Activated CD4-positive, alpha-beta T cell treated with anti-CD3 and anti-CD28 coated beads, Interleukin-2, amount 10 ng/mL, durations not matched to agents 24 days and 14 days (primary cell): ENCODE measurements around the gene MAN1B1. TPM values are rescaled to one million over a fixed set of nuclear protein-coding genes. Genes with fewer than 3 reads are reported as not detected.
A peak's percentile ranks its signal among the peaks of the same experiment; 100 is the strongest.

Experiments used
- DNase-seq: peaks from one replicate; pipeline ENCODE4 v3.0.0; 2022
- H3K27ac Mint-ChIP-seq: one replicate; pipeline ENCODE4 v1.8.0; 2022; ENCODE audit warnings: mild to moderate bottlenecking, mixed read lengths
- H3K27me3 Mint-ChIP-seq: one replicate; pipeline ENCODE4 v1.8.0; 2022; ENCODE audit warnings: mixed read lengths
- H3K36me3 Mint-ChIP-seq: one replicate; pipeline ENCODE4 v1.8.0; 2022; ENCODE audit warnings: low read depth, mild to moderate bottlenecking, mixed read lengths
- H3K4me1 Mint-ChIP-seq: one replicate; pipeline ENCODE4 v1.8.0; 2021; ENCODE audit warnings: mixed read lengths
- H3K4me3 Mint-ChIP-seq: one replicate; pipeline ENCODE4 v1.8.0; 2022; ENCODE audit warnings: mild to moderate bottlenecking, moderate library complexity, mixed read lengths
- H3K9me3 Mint-ChIP-seq: one replicate; pipeline ENCODE4 v1.8.0; 2021; ENCODE audit warnings: mixed read lengths
- intact Hi-C: fragments of 100-400 bp; cut with micrococcal nuclease; formaldehyde crosslinking; loops from one replicate; pipeline ENCODE4 v1.15.1; 2023
- total RNA-seq: library from RNA; stranded (reverse); gene quantifications from 2 replicates; pipeline ENCODE4 v1.2.3, GENCODE V29; 2022

MAN1B1 gene
- total RNA-seq, 1 donor from 2014 or later, result 50.1 TPM

DNA sequence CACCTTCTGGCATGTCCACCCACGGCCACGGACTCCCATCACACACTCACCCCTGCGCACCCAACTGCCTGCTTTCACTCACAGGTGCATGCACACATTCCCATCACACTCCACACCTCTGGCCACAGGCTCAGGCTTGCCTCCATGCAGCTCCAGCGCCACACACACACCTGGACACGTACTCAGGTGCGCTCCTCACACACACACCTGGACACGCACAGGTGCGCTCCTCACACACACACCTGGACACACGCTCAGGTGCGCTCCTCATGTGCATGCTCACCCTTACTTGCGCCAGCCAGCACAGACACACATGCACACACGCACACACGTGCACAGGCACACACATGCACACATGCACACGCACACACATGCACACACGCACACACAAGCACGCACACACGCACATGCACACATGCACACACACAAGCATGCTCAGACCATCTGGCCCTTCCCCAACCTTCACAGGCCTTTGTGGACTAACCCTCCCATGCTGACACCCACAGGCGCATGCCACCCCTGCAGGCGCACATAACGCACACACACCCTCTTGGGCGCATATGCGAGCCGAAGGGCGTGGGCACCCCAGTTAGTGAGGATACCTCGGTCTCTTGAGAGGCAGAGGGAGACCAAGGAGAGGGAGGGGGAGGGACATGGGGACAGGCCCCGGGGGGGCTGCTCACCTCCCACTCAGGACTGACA is 60.5 kb downstream of the MAN1B1 start:
- H3K4me1 Mint-ChIP-seq, result peaks cover 2% of the 10 kb centered on the region
- DNase-seq, result no peak
- no peak overlapping the region for H3K4me3 Mint-ChIP-seq
- no peaks in the 10 kb centered on the region for H3K9me3 Mint-ChIP-seq
- H3K36me3 Mint-ChIP-seq, result no peaks in the 10 kb centered on the region
- intact Hi-C loops, result no loop called here
- H3K27me3 Mint-ChIP-seq, result peaks cover 2% of the 10 kb centered on the region
- no peak overlapping the region for H3K27ac Mint-ChIP-seq

DNA sequence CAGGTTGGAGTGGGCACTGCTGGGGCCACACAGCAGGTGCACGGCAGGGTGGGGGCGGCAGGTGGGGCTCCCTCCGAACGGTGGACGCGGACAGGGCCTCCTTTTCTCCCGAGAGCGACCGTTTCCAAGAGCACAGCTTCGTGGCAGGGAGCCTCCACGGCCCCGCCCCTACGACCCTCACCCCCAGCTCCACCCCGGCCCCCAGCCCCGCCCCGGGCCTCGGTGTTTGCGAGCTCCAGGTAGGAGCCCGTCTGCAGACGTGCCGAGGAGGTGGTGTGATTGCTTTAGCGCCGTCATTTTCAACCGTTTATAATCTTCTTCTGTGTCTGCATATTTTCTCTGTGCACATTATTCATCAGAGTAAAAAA is 61.0 kb downstream of the MAN1B1 start:
- no peaks in the 10 kb centered on the region for H3K36me3 Mint-ChIP-seq
- DNase-seq, result no peak
- no peak overlapping the region for H3K4me3 Mint-ChIP-seq
- no peaks in the 10 kb centered on the region for H3K9me3 Mint-ChIP-seq
- H3K27me3 Mint-ChIP-seq, result no peaks in the 10 kb centered on the region
- intact Hi-C loops, result no loop called here
- no peak overlapping the region for H3K27ac Mint-ChIP-seq
- peaks cover 2% of the 10 kb centered on the region for H3K4me1 Mint-ChIP-seq

DNA sequence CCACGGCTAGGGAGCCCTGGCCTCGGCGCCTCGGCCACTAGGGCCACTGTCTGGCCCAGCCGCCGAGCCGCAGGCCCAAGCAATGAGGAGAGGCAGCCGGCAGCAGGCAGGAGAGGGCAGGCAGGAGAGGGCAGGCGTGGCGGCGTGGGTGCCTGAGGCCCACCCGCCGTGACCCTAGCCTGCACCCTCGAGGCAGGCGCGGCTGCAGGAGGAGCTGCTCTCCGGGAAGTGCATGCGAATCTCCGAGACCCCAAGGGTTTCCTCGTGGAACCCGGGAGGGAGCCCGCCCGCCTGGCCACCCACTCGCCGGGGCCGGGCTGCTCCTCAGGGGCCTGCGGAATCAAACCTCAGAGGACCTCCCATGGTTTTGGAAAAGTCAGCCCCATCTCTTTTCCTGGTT is 61.5 kb downstream of the MAN1B1 start:
- no peak overlapping the region for H3K27ac Mint-ChIP-seq
- intact Hi-C loops, result no loop called here
- DNase-seq, result no peak

DNA sequence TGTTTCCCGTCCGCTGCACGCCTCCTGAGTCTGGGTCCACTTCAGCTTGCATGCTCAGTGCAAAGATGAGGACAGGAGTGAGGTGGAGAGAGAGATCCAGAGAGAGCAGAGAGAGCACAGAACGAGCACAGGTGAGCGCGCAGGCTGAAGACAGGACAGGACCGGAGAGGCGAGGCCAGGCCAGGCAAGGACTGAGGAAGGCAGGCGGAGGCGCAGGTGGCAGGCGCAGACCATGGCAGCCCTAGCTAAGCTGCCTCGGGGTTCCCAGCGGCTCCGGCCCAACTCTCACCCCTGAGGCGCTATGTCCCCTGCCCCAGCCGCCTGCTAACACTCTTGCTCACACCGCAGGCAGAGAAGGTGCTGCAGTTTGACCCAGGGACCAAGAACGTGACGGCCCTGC is 61.9 kb downstream of the MAN1B1 start:
- H3K27ac Mint-ChIP-seq, result no peak overlapping the region
- H3K27me3 Mint-ChIP-seq, result no peaks in the 10 kb centered on the region
- no peaks in the 10 kb centered on the region for H3K36me3 Mint-ChIP-seq
- H3K4me1 Mint-ChIP-seq, result peaks cover 2% of the 10 kb centered on the region
- DNase-seq, result no peak
- no peaks in the 10 kb centered on the region for H3K9me3 Mint-ChIP-seq
- H3K4me3 Mint-ChIP-seq, result no peak overlapping the region
- intact Hi-C loops, result no loop called here

More for the DNA sequence above, 61.5 kb downstream of the MAN1B1 start:
- no peaks in the 10 kb centered on the region for H3K27me3 Mint-ChIP-seq
- H3K4me3 Mint-ChIP-seq, result no peak overlapping the region
- peaks cover 2% of the 10 kb centered on the region for H3K4me1 Mint-ChIP-seq
- no peaks in the 10 kb centered on the region for H3K36me3 Mint-ChIP-seq
- H3K9me3 Mint-ChIP-seq, result no peaks in the 10 kb centered on the region

DNA sequence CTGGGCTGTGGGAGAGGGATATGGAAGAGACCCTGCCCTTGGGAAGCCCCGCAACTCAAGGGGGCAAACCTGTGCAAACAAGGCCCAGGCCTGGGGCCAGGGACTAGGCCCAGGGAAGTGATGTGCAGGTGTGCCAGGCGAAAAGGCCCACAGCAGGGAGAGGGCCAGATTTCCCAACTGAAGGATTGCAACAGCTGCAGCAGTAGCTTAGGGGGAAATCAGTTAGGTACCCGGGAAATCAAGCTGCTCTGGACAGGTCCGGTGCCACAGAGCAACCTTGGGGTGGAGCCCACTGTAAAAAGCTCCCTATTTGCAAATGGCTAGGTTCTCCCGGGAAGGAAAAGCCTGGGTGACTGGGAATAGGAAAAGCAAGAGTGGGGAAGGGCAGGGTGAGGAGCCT is 62.6 kb downstream of the MAN1B1 start:
- H3K27ac Mint-ChIP-seq, result no peak overlapping the region
- peaks cover 2% of the 10 kb centered on the region for H3K4me1 Mint-ChIP-seq
- no peak overlapping the region for H3K4me3 Mint-ChIP-seq
- H3K9me3 Mint-ChIP-seq, result no peaks in the 10 kb centered on the region
- DNase-seq, result no peak
- H3K36me3 Mint-ChIP-seq, result no peaks in the 10 kb centered on the region
- no peaks in the 10 kb centered on the region for H3K27me3 Mint-ChIP-seq
- intact Hi-C loops, result no loop called here

DNA sequence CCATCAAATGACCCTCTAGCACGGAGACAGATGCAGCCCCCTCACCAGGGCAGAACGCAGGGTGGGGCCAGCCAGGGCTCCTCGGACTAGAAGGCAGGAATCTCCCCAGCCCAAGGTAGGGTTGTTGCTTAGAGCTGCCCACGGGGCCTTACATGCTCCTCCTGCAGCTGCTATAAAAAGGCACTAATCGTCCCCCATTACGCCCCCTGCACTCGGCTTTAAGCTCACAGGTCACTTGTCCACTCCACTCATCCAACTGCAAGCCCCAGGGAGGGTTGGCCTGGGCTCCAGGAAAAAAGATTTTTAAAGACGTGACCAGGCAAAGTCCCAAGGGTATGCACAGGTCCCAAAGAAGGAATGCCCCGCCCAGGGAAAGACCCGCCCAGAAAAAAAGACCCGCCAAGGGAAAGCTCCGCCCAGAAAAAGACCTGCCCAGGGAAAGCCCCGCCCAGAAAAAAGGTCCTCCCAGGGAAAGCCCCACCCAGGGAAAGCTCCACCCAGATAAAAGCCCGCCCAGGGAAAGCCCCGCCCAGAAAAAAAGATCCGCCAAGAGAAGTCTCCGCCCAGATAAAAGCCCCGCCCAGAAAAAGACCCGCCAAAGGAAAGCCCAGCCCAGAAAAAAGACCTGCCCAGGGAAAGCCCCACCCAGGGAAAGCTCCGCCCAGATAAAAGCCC is 63.3 kb downstream of the MAN1B1 start:
- Mint-ChIP-seq H3K27me3 (no peaks in the 10 kb centered on the region), H3K9me3 (no peaks in the 10 kb centered on the region), H3K36me3 (no peaks in the 10 kb centered on the region), H3K4me3 (no peak overlapping the region), H3K27ac (no peak overlapping the region), H3K4me1 (peaks cover 2% of the 10 kb centered on the region)
- intact Hi-C loops, result loop anchor here (1.0 to 10.0 kb wide), 2 partner anchors 21 to 175 kb away; partner anchors contain the start of gene PTGDS
- DNase-seq, result peak; percentile 81

DNA sequence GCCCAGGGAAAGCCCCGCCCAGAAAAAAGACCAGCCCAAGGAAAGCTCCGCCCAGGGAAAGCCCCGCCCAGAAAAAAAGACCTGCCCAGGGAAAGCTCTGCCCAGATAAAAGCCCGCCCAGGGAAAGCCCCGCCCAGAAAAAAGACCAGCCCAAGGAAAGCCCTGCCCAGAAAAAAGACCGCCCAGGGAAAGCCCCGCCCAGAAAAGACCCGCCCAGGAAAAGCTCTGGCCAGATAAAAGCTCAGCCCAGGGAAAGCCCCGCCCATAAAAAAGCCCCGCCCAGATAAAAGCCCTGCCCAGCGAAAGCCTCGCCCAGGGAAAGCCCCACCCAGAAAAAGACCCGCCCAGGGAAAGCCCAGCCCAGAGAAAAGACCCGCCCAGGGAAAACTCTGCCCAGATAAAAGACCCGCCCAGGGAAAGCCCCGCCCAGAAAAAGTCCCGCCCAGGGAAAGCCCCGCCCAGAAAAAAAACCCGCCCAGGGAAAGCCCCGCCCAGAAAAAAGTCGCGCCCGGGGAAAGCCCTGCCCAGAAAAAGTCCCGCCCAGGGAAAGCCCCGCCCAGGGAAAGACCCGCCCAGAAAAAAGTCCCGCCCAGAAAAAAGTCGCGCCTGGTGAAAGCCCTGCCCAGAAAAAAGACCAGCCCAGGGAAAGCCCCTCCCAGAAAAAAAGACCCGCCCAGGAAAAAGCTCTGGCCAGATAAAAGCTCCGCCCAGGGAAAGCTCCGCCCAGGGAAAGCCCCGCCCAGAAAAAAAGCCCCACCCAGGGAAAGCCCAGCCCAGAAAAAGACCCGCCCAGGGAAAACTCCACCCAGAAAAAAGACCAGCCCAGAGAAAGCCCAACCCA is 64.1 kb downstream of the MAN1B1 start:
- intact Hi-C loops, result loop anchor here (1.0 to 10.0 kb wide), 2 partner anchors 22 to 176 kb away; partner anchors contain the start of gene PTGDS
- H3K27ac Mint-ChIP-seq, result peak overlapping the region; percentile 58

DNA sequence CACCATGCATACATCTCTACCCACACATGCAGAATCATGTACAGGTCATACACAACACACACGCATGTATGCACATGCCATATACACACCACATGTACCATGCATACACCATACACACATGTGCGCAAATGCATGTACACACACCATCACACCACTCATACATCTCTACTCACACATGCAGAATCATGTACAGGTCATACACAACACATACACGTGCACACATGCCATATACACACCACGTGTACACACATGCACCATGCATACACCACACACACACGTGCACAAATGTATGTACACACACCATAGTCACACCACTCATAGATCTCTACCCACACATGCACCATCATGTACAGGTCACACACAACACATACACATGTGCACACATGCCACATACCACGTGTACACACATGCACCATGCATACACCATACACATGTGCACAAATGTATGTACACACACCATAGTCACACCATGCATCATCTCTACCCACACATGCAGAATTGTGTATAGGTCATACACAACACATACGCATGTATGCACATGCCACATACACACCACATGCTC is 66.1 kb downstream of the MAN1B1 start:
- H3K36me3 Mint-ChIP-seq, result no peaks in the 10 kb centered on the region
- H3K9me3 Mint-ChIP-seq, result no peaks in the 10 kb centered on the region
- intact Hi-C loops, result loop anchor here (10.0 kb wide), 1 partner anchor 178 kb away; the partner anchor contains the start of gene PTGDS
- H3K27me3 Mint-ChIP-seq, result peaks cover 4% of the 10 kb centered on the region
- no peak overlapping the region for H3K4me3 Mint-ChIP-seq
- no peak for DNase-seq
- no peak overlapping the region for H3K27ac Mint-ChIP-seq
- peaks cover 4% of the 10 kb centered on the region for H3K4me1 Mint-ChIP-seq

More for the DNA sequence above, 64.1 kb downstream of the MAN1B1 start:
- Mint-ChIP-seq H3K4me1 (peaks cover 2% of the 10 kb centered on the region), H3K27me3 (peaks cover 2% of the 10 kb centered on the region), H3K36me3 (no peaks in the 10 kb centered on the region), H3K9me3 (no peaks in the 10 kb centered on the region), H3K4me3 (no peak overlapping the region)
- peak; percentile 86 for DNase-seq

DNA sequence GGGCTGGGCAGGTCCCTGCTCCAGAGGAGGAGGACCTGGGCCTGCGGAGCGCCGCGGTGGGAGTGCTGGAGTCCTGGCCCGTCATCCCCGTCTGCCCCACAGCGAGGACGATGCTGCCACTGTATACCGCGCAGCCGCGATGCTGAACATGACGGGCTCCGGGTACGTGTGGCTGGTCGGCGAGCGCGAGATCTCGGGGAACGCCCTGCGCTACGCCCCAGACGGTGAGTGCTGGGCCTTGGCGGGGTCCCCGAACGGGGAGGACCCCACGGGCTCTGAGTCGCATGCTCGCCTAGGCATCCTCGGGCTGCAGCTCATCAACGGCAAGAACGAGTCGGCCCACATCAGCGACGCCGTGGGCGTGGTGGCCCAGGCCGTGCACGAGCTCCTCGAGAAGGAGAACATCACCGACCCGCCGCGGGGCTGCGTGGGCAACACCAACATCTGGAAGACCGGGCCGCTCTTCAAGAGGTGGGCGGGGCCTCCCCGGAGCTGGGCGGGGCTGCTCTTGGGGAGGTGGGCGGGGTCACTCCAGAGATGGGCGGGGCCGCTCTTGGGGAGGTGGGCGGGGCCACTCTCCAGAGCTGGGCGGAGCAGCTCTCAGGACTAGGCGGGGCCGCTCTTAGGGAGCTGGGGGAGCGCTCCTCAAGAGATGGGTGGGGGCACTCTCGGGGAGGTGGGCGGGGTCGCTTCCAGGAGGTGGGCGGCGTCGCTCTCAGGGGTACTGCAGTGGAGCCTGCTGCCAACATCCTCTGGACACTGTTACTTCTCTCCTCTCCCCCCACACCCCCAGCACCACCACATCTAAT is 70.0 kb downstream of the MAN1B1 start:
- Mint-ChIP-seq H3K27ac (peak overlapping the region; percentile 20), H3K27me3 (peaks cover 24% of the 10 kb centered on the region), H3K4me3 (peak overlapping the region; percentile 73), H3K9me3 (no peaks in the 10 kb centered on the region), H3K4me1 (peaks cover 9% of the 10 kb centered on the region), H3K36me3 (no peaks in the 10 kb centered on the region)
- DNase-seq, result peak; percentile 86
- intact Hi-C loops, result loop anchor here (1.0 to 10.0 kb wide), 2 partner anchors 12 to 182 kb away; partner anchors contain the start of gene PTGDS

DNA sequence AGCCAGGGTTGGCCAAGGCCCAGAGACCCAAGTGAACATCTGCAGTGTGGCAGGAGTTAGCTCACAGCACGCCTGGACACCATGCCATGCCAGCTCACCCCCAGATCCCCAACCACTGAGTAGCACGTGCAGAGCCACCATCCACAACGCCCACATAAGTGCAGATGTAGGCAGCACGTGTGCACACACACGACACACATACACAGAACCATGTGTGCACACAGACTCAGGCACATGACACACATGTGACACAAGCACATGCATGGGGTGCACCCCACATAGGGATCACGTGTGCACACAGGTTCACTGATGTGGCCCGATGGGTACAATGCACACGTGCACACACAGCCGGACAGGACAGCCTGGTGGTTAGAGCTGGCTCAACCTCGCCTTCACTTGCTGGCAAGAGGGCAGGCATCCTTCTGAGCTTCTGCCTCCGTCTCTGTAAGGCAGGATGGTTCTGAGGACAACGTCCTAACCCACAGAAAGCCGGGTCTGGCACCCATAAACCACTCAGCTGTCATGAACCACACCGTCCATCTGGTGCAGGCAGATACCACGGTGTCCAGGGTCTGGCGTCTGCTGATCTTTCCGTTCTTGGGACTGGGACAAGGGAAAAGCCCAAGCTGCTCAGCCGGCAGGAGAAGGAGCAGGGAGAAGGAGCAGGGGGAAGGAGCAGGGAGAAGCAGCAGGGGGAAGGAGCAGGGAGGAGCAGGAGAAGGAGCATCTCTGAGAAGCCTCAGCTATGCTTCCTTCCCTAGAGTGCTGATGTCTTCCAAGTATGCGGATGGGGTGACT is 71.0 kb downstream of the MAN1B1 start:
- Mint-ChIP-seq H3K36me3 (no peaks in the 10 kb centered on the region), H3K27me3 (peaks cover 24% of the 10 kb centered on the region), H3K27ac (no peak overlapping the region), H3K4me3 (no peak overlapping the region), H3K9me3 (no peaks in the 10 kb centered on the region), H3K4me1 (peaks cover 9% of the 10 kb centered on the region)
- no peak for DNase-seq
- intact Hi-C loops, result loop anchor here (1.0 to 10.0 kb wide), 2 partner anchors 10 to 183 kb away; partner anchors contain the start of gene PTGDS

DNA sequence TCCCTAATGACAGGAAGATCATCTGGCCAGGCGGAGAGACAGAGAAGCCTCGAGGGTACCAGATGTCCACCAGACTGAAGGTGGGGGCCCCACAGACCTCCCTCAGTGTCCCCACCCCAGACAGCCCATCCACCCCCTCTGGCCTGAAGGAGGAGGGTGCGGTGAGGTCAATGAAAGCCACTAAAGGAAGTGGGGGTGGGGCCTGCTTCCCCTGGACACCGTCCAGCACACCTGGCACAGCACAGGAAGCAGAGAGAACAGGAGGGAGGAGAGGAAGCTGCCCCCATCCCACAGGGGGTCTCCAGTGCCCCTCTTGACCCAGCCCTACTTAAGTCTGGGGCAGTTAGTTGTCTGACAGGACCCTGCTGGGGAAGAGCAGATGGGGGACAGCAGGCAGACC is 71.8 kb downstream of the MAN1B1 start:
- no peaks in the 10 kb centered on the region for H3K36me3 Mint-ChIP-seq
- no peak overlapping the region for H3K27ac Mint-ChIP-seq
- H3K4me3 Mint-ChIP-seq, result no peak overlapping the region
- peaks cover 9% of the 10 kb centered on the region for H3K4me1 Mint-ChIP-seq
- H3K9me3 Mint-ChIP-seq, result no peaks in the 10 kb centered on the region
- peaks cover 27% of the 10 kb centered on the region for H3K27me3 Mint-ChIP-seq
- intact Hi-C loops, result loop anchor here (10.0 kb wide), 1 partner anchor 184 kb away; the partner anchor contains the start of gene PTGDS
- no peak for DNase-seq
